ENCODE results near the gene ZNF107. TPM values are rescaled to one million over a fixed set of nuclear protein-coding genes. Genes with fewer than 3 reads are reported as not detected.

The ZNF107 gene
- total and polyA plus RNA-seq, 2 of the 13 experiments (the other 11 are each of a cell fraction or from before 2014, with no cell fraction given) = 2.5 to 5.4 TPM

- TF ChIP-seq KIAA2018 (CRISPR knock-in tag; IDR thresholded peaks at IDR 0.05; ENCODE audit: borderline replicate concordance) = no peak
- no peak for TF ChIP-seq ZNF367 (CRISPR knock-in tag; IDR thresholded peaks at IDR 0.05; ENCODE audit: borderline replicate concordance)
- TF ChIP-seq ZNF234 (CRISPR knock-in tag; conservative IDR thresholded peaks at IDR 0.05) = no peak
- no peak for TF ChIP-seq KDM6A (CRISPR knock-in tag; IDR thresholded peaks at IDR 0.05; ENCODE audit: low read depth)
- TF ChIP-seq ZBTB49 (CRISPR knock-in tag; IDR thresholded peaks at IDR 0.05; ENCODE audit: borderline replicate concordance) = no peak
- TF ChIP-seq IKZF4 (CRISPR knock-in tag; IDR thresholded peaks at IDR 0.05; ENCODE audit: borderline replicate concordance, low read depth, not compliant biosample characterization) = no peak
- TF ChIP-seq ZKSCAN5 (CRISPR knock-in tag; IDR thresholded peaks at IDR 0.05) = no peak
- no peak for TF ChIP-seq ZNF773 (CRISPR knock-in tag; IDR thresholded peaks at IDR 0.05; ENCODE audit: borderline replicate concordance)
- TF ChIP-seq ZNF781 (CRISPR knock-in tag; IDR thresholded peaks at IDR 0.05; ENCODE audit: borderline replicate concordance, not compliant biosample characterization) = no peak
- peak; percentile 62 for TF ChIP-seq GATAD2A (CRISPR knock-in tag; IDR thresholded peaks at IDR 0.05)
- no peak for TF ChIP-seq ZNF75D (CRISPR knock-in tag; IDR thresholded peaks at IDR 0.05; ENCODE audit: borderline replicate concordance)
- no peak for TF ChIP-seq RORA (CRISPR knock-in tag; IDR thresholded peaks at IDR 0.05)
- TF ChIP-seq MAX (IDR thresholded peaks at IDR 0.05) = peak; percentile 51
- TF ChIP-seq HIVEP1 (CRISPR knock-in tag; IDR thresholded peaks at IDR 0.05) = no peak
- TF ChIP-seq HNRNPK (IDR thresholded peaks at IDR 0.05; ENCODE audit: low read depth, low read length, poor library complexity, severe bottlenecking) = no peak
- TF ChIP-seq ZNF207 (IDR thresholded peaks at IDR 0.05; ENCODE audit: borderline replicate concordance) = no peak
- TF ChIP-seq KDM4B (CRISPR knock-in tag; IDR thresholded peaks at IDR 0.05) = no peak
Observed at GRCh38 chr7:64686493-64687184, 20.7 kb downstream of the ZNF107 start (continued).
